D341Med (cell line): Measurements from ENCODE around the gene SERPINB11.
"Not testable (repeated sequence)": the region's sequence is repeated elsewhere in the genome, so short reads cannot be mapped to it uniquely, and the experiment has no call there.

Source experiments
- DNase-seq: peaks from one replicate; pipeline ENCODE4 v3.0.0; 2012; ENCODE audit warnings: low spot score

Gene SERPINB11

DNA sequence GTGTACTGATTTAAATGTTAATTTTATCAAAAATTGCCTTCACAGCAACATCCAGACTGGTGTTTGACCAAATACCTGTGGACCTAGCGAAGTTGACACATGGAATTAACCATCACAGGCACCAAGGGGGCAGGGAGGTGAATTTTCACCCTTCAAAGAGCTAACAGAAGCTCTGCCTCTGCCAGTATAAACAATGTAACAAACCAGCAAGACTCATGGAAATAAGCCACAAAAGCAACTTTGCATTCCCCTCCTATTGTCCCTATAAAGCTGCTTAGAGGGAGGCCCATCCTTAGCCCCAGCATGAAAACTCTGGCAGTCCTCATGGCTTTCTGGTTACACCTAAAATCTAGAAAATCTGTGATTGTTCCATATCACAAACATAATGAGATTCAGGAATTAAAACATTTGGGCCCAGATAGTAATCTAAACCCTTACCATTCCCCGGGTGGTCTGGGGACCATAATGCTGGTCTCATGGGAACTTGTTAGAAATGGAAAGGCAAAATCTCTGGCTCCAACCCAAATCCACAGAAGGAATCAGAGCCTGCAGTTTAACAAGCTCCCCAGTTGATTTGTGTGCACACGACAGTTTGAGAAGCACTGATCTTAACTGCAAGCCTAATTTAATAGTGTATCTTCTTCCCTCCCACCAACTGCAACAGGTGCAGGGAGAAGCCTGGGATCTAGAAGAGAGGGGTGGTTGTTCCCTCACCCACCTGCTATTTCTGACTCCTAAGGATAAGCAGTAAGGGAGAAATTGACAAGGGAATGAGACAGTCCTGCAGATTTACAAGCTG lies 23.1 kb downstream of the SERPINB11 start:
- DNase-seq = no peak

DNA sequence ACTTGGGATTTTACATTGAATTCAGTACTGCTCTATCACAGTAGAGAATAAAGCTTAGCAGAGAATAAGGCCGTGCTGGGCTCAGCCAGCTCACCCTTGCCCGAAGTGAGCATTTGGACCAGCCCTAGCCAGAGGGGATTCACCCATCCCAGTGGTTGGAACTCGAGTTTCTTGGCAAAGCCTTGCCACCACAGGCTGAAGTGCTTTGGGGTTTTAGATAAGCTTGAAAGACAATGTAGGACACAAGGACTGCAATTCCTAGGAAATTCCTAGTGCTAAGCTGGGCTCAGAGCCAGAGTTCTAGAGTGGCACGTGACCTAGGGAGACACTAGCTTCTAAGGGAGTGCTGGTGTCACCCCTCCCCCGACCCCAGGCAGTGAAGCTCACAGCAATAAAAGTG lies 28.0 kb downstream of the SERPINB11 start:
- DNase-seq = no peak

DNA sequence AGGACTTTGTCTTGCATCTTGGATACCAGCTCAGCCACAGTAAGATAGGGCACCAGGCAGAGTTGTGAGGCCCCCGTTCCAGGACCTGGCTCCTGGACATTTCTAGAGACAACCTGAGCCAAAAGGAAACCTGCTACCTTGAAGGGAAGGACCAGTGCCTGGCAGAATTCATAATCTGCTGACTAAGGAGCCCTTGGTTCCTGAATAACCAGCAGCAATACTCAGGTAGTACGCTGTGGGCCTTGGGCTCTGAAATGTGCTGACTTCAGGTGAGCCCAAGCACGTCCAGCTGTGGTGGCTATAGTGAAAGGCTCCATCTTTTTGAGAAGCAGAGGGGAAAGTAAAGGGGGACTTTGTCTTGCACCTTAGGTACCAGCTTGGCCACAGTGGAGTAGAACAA lies 28.5 kb downstream of the SERPINB11 start:
- no peak for DNase-seq

DNA sequence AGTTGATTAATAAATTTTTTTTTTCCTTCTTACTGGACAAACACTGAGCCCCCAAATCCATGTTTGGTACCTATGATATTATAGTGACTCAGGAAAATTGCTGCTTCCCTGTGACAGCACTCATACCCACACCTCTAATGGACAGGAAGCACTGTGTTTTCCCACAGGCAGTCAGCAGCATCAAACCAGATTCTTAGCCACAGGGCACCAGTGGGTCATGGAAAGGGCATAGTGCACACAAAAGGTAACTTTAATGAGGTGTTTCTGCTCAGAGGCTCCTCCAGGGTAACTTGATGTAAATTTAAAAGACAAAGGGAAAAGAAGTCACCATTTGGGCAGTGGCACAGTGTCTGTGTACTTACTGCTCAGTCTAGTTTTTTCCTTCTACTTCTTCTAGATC lies 34.1 kb downstream of the SERPINB11 start:
- DNase-seq = no peak

DNA sequence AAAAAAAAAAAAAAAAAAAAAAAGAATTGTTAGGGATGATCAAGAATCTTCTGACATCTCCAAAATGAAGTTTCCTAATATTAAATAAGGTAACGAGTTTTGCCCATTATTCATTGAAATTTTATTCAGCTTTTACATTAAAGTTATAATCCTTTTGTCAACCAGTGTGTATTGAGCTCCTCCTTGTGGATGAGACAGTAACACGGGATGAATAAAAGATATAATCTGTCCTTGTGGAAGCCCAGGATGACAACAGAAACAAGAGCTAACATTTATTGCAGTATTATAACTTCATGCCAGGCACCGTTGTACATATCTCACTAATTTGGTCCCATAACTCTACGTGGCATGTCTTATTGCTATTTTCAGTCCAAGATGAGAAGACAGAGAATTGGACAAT lies 39.0 kb downstream of the SERPINB11 start:
- no peak for DNase-seq

DNA sequence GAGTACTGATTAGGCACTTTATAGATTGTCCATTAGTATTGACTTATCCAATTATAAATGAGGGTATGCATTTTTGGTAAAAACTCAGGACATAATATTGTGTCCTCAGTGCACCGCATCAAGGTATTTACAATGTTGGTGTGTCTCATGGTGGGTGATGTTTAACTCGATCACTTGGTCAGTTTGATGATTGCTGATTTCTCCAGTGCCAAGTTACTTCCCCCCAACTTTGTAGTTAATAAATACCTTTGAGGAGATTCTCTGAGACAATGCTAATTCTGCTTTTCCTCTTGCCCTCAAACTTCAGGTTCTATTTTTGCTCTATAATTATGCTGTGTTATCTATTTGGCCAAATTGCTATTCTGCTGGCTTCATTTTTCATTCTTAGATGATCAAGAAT lies 44.2 kb downstream of the SERPINB11 start:
- no peak for DNase-seq

DNA sequence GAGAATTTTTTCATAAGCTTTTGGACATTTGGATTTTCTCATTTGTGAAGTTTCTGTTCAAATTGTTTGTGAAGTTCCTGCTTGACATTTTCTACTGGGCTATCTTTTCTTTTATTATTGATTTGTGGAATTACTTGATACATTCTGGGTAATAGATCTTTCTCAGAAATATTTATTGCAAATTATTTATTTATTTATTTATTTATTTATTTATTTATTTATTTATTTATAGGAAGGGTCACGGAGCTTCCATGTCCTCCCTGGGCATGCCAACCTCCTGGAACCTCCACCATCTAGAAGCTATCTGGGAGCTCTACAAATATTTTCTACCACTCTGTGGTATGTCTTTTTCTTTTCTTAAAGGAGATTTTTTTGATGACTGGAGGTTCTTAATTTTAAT lies 46.7 kb downstream of the SERPINB11 start:
- DNase-seq = no peak

DNA sequence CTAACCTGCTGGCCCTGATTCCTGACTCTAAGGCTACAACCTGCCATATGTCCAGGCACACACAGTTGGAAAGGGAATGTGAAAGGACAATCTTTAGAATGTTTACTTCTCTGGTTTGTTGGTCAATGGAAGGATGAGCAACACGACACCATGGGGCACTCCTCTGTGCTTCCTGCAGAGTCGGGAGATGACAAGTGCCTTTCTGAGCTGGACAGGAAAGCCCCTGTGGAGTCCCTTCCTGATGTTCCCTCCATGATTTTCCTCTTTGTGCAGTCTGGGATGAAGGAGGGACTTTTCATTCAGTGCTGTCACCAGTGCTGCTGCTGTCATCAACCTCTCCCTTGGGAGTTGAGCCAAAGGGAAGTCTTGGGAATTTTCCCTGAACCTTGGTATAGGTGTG lies 49.9 kb downstream of the SERPINB11 start:
- no peak for DNase-seq

DNA sequence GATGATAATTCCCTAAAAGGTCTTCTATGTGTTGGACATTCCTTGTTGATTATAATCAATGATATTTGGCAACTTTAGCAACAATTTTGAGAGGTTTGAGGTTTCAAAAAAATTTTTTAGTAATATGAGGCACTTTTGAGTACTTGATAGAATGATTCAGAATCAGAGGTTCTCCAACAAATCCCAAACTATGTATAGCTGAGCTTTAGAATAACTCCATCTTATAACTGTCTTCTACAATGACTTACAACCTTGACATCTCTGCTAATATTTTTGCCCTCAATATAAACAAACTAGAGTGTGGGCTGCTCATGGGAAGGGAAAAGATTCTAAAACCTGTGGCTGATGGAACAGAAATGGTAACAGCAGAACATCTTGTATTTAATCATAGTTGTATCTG lies 50.9 kb downstream of the SERPINB11 start:
- no peak for DNase-seq

DNA sequence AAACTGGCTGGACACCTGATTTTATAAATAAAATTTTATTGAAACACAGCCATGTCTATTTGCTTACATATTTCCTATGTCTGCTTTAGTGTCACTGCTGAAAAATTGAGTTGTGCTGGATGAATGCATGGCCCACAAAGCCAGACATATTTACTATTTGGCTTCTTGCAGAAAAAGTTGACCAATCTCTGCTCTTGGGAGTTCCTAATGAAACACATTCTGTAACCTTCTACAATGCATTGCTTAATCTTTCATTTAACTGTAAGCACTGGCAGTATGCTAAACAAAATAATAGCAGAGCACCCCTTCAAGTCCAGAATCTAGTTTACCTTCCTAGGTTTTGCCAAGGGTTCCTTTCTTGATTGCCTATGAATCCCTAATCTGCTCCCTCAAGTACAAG lies 54.8 kb downstream of the SERPINB11 start:
- no peak for DNase-seq

DNA sequence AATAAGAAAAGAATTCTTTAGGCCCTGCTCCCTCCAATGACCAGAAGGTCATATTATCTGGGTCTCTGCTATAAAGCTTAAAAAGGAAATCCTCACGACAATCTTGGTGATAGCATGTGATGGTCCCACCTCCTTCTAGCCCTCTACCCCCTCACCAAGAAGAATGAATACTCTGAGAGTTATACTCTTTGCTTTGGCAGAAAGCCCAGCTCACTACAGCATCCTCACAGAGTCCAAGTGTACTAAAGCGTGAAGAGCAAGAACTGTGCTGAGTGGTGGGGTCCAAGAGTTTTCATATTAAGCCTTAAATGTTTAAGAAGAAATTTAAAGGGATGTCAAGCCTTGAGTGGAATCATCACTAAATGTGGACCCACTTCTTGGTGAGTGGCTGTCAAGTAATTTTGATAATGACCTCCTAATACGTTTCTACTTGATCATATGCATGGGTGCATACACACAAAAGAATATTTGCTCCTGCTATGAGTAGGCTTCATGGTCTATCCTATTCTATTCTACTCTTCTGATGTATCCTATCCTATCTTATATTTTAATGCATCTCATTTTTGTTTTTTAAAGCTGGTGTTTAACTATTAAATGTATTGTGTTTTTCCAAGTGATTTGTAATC lies 56.0 kb downstream of the SERPINB11 start:
- DNase-seq = no peak

DNA sequence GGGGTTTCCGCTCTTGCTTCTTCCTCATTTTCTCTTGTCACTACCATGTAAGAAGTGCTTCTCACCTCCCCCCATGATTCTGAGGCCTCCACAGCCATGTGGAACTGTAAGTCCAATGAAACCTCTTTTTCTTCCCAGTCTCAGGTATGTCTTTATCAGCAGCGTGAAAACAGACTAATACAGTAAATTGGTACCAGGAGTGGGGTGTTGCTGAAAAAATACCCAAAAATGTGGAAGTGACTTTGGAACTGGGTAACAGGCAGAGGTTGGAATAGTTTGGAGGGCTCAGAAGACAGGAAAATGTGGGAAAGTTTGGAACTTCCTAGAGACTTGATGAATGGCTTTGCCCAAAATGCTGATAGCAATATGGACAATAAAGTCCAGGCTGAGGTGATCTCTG lies 57.0 kb downstream of the SERPINB11 start:
- DNase-seq = not testable (repeated sequence)

DNA sequence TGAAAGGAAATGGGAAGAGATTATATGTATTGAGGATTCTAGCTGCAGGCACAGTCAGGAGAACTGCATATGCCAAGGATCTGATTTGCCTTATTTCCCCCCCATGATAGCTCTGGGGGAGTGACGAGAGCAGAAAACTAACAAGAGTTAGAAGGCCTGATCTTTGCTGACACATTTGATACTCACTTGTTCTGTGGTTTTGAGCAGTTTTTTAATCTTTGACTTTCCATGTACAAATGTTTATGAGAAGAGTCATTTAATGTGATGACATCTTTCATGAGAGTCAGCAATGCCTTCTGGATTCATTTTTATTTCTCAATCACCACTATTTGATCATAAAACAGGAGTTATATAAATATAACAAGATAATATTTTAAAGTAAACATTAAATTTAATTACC lies 59.8 kb downstream of the SERPINB11 start:
- DNase-seq = no peak

DNA sequence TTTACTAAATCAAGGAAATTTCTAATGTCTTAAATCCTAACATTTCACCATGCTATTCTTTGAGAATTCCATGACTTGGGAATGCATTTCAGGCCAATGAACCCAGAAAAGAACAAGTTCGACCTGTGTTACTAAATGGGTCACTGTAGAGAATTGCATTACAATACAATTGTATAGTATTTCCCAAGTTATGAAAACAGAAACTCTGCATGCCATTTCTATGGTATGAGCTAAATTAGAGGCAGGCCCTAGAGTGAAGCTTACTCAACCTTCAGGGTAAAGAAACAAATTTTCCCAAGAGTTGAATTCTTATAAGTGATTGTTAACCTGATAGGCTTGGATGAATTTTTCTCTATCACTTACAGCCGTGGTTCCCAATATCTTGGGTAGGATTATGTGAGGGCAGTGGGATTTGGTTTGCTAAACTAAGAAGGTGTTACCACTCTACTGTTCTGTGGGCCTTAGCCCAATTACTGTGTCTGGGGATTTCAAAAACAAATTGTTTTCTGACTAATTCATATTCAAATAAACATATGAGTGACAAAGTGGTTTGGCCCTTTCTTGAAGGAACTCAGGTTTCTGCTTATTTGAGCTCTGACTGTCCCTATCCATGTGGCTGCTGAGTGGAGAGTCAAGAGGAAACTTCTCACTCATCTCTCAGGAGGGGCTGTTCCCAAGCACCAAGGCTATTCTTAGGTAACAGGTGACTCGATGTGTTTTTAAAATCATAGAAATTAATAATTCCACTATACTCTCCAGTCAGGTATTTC lies 61.3 kb downstream of the SERPINB11 start:
- DNase-seq = no peak

DNA sequence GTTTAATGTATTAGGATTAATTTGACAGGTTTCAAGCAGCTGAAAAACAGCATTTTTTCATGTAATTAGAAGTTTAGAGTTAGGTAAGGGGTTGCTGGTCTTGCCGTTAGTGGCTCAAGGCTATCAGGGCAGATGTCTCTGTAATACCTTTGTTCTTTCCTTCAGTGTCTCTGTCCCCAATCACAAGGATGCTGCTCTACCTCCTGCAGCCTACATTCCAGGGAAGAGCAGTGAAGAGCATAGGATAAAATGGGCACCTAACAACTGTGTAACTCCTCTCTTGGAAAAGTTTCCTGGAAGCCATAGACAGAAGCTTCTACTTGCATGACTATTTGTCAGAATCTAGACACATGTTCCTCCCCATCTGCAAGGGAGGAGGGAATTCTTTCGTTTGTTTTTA lies 63.1 kb downstream of the SERPINB11 start:
- no peak for DNase-seq
